Effector memory CD8-positive, alpha-beta T cell (primary cell): ENCODE results near the gene RFFL.

Experiments used
- ATAC-seq: fragments of 150-1000 bp; cut with Tn5 transposase; replicated peaks from 2 replicates; pipeline ENCODE4 v1.10.0; 2021; ENCODE audit warnings: mild to moderate bottlenecking, moderate library complexity
- DNase-seq, 3 experiments: peaks; one replicate each; pipeline ENCODE4 v3.0.0; 2021
- H3K27ac Mint-ChIP-seq, 2 donors: one replicate each; pipeline ENCODE4 v1.8.0; 2022; ENCODE audit warnings: mild to moderate bottlenecking in 2 of 2, mixed read lengths in 2 of 2, moderate library complexity in 2 of 2
- H3K27me3 Mint-ChIP-seq, 2 donors: one replicate each; pipeline ENCODE4 v1.8.0; 2022; ENCODE audit warnings: mixed read lengths in 2 of 2
- H3K36me3 Mint-ChIP-seq: one replicate; pipeline ENCODE4 v1.8.0; 2022; ENCODE audit warnings: mild to moderate bottlenecking, moderate library complexity, mixed read lengths; ENCODE audit not compliant: insufficient read depth
- H3K4me1 Mint-ChIP-seq, 2 donors: one replicate each; pipeline ENCODE4 v1.8.0; 2022; ENCODE audit warnings: low read depth in 2 of 2, mixed read lengths in 2 of 2
- H3K4me3 Mint-ChIP-seq, 2 donors: one replicate each; pipeline ENCODE4 v1.8.0; 2022; ENCODE audit warnings: mild to moderate bottlenecking in 2 of 2, mixed read lengths in 2 of 2, moderate library complexity in 2 of 2
- H3K9me3 Mint-ChIP-seq, 2 donors: one replicate each; pipeline ENCODE4 v1.8.0; 2022; ENCODE audit warnings: mixed read lengths in 2 of 2

Gene RFFL

DNA sequence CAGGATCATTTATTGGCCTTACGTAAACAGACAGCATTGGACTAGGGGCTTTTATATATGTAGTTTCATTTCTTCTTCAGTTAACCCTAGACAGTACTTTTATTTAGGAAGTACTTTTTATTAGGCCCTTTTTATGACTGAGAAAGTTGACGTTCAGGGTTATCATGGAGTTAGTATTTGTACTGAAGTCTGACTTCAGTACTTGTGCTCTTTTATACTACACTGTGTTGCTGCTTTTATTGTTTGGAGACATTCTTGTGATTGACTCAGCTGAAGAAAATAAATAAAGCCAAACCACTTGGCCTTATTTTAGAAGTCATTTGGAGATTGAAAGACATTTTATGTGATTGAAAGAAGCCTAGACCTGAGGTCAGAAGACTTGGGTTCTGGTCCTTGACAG lies 76.3 kb downstream of the RFFL start:
- ATAC-seq: no peak
- Mint-ChIP-seq H3K27ac (no peak overlapping the region), H3K4me3 (no peak overlapping the region), H3K27me3 (no peaks in the 10 kb centered on the region), H3K9me3 (no peaks in the 10 kb centered on the region), H3K4me1 (peaks cover 15 to 22% of the 10 kb centered on the region in 2 donors), H3K36me3 (peaks cover 40% of the 10 kb centered on the region)
- DNase-seq: no peak

DNA sequence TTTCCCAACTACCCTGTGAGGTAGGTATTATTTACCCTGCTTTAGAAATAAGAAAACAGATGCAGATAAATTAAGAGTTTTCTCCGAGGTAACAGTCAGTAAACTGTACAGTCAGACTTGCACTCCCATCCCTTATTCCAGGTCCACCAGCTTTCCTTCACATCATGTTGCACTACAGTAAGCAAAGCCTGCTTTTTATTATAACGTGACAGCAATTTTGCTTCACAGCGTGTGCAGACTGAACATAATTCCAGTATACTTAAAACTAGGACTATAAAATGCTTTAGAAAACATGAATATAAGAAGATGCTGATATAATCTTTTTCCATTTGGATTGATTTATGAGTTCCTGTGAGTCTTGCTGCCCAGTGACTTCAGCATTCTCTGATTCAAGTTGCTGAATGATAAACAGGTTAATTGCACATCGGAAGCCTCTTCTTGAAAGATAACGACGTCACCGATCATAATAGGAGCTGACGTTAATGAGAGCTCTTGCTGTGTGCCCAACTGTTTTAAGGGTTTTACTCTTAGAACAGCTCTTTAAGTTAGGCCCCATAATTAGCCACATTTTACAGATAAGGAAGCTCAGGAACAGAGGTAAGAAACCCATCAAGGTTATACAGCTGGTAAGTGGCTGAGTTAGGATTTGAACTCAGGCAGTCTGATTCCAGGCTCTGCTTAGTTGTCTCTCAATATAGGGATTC lies 81.8 kb downstream of the RFFL start:
- Mint-ChIP-seq H3K4me3 (peak overlapping the region; percentile 90 to 96), H3K4me1 (peaks cover 31 to 42% of the 10 kb centered on the region in 2 donors)
- no peak for DNase-seq

DNA sequence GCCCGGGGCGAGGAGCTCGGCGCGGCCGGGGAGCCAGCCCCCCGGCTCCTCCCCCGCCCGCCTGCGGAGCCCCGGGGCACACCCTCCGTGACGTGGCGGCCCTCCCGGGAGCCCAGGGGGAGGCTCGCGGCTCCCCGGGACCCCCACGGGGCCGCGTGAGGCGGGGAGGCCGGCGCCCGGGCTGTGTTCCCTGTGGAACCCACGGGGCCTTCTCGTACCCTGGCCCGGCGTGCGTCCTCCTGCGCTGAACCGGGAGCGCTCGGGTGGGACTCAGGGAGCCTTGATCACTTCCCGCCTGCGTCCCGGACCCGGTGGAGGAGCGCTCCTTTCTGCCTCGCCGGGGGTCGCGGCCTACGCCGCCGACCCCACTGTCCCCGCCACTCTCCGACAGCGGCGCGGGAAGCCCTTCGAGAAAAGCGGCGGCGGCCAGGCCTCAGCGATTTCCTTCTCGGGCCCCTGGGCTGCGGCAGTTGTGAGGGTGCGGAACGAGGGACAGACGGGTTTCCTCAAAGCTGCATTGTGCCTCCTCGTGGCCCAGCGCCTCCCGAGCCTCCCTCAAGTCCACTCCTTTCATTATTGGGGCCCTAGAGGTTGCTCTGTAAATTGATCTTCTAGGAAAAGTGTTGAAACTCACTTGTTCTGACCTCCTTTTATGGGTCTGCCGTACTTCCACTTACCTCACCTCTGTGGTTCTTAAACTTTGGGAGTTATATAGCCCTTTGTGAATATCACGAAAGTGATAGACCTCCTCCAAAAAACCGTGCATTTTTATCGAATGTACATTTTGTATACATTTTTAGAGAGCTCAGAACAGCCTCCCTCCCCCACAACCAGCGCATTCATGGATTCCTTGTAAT lies 82.6 kb downstream of the RFFL start:
- H3K27ac Mint-ChIP-seq: peak overlapping the region; percentile 93 to 97
- DNase-seq (peak; percentile 61 to 66 (median 62)), ATAC-seq (peak; percentile 81)
- peak overlapping the region; percentile 90 to 96 for H3K4me3 Mint-ChIP-seq
- H3K27me3 Mint-ChIP-seq: no peaks in the 10 kb centered on the region
- H3K36me3 Mint-ChIP-seq: peaks cover 20% of the 10 kb centered on the region
- peaks cover 29 to 42% of the 10 kb centered on the region in 2 donors for H3K4me1 Mint-ChIP-seq
- H3K9me3 Mint-ChIP-seq: no peaks in the 10 kb centered on the region

More for the DNA sequence above, 81.8 kb downstream of the RFFL start:
- H3K27ac Mint-ChIP-seq: peak overlapping the region; percentile 93 to 97
- no peaks in the 10 kb centered on the region for H3K9me3 Mint-ChIP-seq
- no peak for ATAC-seq
- no peaks in the 10 kb centered on the region for H3K27me3 Mint-ChIP-seq
- peaks cover 27% of the 10 kb centered on the region for H3K36me3 Mint-ChIP-seq

- Mint-ChIP-seq H3K4me1 (peaks cover 29 to 40% of the 10 kb centered on the region in 2 donors), H3K4me3 (peak within 1 kb of the TSS; percentile 90 to 96), H3K36me3 (peaks cover 20% of the 10 kb centered on the region), H3K27me3 (no peaks in the 10 kb centered on the region), H3K27ac (peak within 1 kb of the TSS; percentile 93 to 97), H3K9me3 (no peaks in the 10 kb centered on the region)
- DNase-seq (peak; percentile 87 to 92 (median 88)), ATAC-seq (peak; percentile 80)
These were observed 83.2 kb downstream of the RFFL start, which contains the start of gene LIG3 for GRCh38 chr17:34980353-34980680. Gene LIG3 (plus strand): TSS chr17:34980512. CDS start chr17:34983006, 2,494 bp downstream.

DNA sequence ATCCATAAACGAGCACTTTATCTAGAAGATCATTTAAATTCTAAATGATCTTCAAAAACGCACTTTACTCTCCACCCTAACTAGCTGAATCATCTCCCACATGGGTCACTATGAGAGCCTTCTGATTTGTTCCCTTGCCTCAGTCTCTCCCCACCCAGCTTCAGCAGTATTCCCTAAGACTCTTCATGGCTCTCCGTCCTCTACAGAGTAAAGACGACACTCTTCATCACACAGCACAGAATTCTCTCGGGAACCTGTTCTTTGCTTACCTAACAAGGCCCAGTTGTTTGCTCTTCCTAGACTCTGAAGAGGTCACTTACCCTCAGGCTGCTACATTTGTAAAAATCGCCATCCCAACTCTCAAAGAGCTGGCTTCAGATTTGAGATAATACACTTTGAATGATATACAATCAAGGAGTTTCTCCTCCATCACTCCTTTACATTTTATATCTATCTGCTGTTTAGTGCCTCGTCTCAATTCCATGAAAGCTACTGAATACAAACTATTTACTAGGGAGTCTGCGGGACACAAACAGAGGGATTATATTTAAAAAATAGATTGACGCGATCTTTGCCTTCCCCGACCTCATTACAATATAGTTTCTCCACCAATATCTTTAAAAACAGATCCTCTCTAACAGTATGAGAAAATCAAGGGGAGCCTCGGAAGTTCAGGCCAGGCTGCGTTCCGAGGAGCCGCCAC lies 83.7 kb downstream of the RFFL start:
- Mint-ChIP-seq H3K27me3 (no peaks in the 10 kb centered on the region), H3K4me1 (peaks cover 27 to 37% of the 10 kb centered on the region in 2 donors), H3K9me3 (no peaks in the 10 kb centered on the region), H3K4me3 (peak overlapping the region; percentile 90 to 96), H3K27ac (peak overlapping the region; percentile 93 to 97), H3K36me3 (peaks cover 20% of the 10 kb centered on the region)
- DNase-seq (no peak), ATAC-seq (no peak)

DNA sequence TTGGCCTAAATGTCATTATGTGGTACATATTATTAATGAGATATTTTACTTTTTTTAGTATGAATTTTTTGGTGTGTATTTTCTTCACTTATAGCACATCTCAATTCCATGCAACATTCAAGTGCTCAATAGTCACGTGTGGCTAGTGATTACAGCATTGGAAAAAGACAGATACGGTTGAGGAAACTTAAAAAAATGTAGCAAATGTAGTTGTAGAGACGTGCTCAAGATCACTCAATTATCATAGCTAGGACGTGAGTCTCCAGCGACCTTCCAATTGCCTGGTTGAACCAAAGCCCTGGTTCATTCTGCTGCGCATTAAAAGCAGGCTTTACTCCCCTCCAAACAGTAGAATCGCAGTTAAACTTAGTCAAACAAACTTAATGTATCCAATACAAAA lies 84.4 kb downstream of the RFFL start:
- H3K4me3 Mint-ChIP-seq: peak overlapping the region in 1 of 2 donors; percentile 90
- peaks cover 17% of the 10 kb centered on the region for H3K36me3 Mint-ChIP-seq
- no peak for DNase-seq
- H3K9me3 Mint-ChIP-seq: no peaks in the 10 kb centered on the region
- peaks cover 27 to 33% of the 10 kb centered on the region in 2 donors for H3K4me1 Mint-ChIP-seq
- H3K27me3 Mint-ChIP-seq: no peaks in the 10 kb centered on the region
- peak overlapping the region in 1 of 2 donors; percentile 93 for H3K27ac Mint-ChIP-seq
- ATAC-seq: no peak

- H3K27ac Mint-ChIP-seq: no peak overlapping the region
- no peaks in the 10 kb centered on the region for H3K27me3 Mint-ChIP-seq
- H3K36me3 Mint-ChIP-seq: peaks cover under 1% of the 10 kb centered on the region
- H3K4me3 Mint-ChIP-seq: no peak overlapping the region
- H3K9me3 Mint-ChIP-seq: no peaks in the 10 kb centered on the region
- H3K4me1 Mint-ChIP-seq: peaks cover 6 to 10% of the 10 kb centered on the region in 2 donors
- DNase-seq (no peak), ATAC-seq (no peak)
These were observed 88.4 kb downstream of the RFFL start for GRCh38 chr17:34974794-34975785.

DNA sequence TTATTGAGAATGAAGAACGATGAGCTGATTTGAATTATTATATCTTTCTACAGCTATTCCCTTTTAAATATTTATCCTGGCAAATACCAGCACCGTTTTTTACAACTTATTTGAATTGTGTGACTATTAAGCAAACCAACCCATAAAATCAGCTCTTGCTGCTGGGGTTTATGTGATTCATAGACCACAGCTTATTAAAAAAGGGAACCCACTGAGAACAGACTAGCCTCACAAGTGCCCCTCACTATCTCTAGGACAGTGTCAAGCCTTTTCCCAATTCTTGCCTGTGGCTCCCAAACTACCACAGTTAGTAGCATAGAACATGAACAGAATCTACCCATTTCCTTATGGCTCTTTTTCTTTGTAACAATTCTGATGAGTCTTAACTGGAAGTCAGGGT lies 89.3 kb downstream of the RFFL start:
- H3K36me3 Mint-ChIP-seq: no peaks in the 10 kb centered on the region
- no peaks in the 10 kb centered on the region for H3K27me3 Mint-ChIP-seq
- H3K9me3 Mint-ChIP-seq: no peaks in the 10 kb centered on the region
- no peak overlapping the region for H3K4me3 Mint-ChIP-seq
- peaks cover 0 to under 1% of the 10 kb centered on the region in 2 donors for H3K4me1 Mint-ChIP-seq
- DNase-seq: no peak
- H3K27ac Mint-ChIP-seq: peak overlapping the region in 1 of 2 donors; percentile 53
- ATAC-seq: no peak

GRCh38 chr17:34961093-34961911 lies 102.2 kb downstream of the RFFL start, which contains the start of the genes CCT6B and ZNF830:
Gene CCT6B (minus strand): TSS chr17:34961460. CDS start chr17:34961393, 67 bp downstream.
Gene ZNF830 (plus strand): TSS chr17:34961540. CDS start chr17:34961567, 27 bp downstream.
- Mint-ChIP-seq H3K36me3 (peaks cover 40% of the 10 kb centered on the region), H3K4me3 (peak within 1 kb of the TSS; percentile 90 to 96), H3K4me1 (peaks cover 20 to 25% of the 10 kb centered on the region in 2 donors), H3K9me3 (peaks cover 0 to 10% of the 10 kb centered on the region in 2 donors), H3K27ac (peak within 1 kb of the TSS; percentile 97 to 98), H3K27me3 (peaks cover 0 to 6% of the 10 kb centered on the region in 2 donors)
- DNase-seq (peak; percentile 84 to 88 (median 87)), ATAC-seq (peak; percentile 94)

- Mint-ChIP-seq H3K4me3 (no peak overlapping the region), H3K9me3 (peaks cover 0 to 10% of the 10 kb centered on the region in 2 donors), H3K4me1 (peaks cover 20 to 21% of the 10 kb centered on the region in 2 donors), H3K27ac (no peak overlapping the region), H3K36me3 (peaks cover 20% of the 10 kb centered on the region), H3K27me3 (peaks cover 0 to 6% of the 10 kb centered on the region in 2 donors)
- no peak for DNase-seq
- no peak for ATAC-seq
These were observed 105.1 kb downstream of the RFFL start for GRCh38 chr17:34958438-34958837.
